Measurements from ENCODE around the gene ZFP36L2.

GRCh38 chr2:43175876-43176275 lies 50.5 kb downstream of the ZFP36L2 start:
- TF ChIP-seq POLR2A (IDR thresholded peaks at IDR 0.05) (no peak), CTCF (IDR thresholded peaks at IDR 0.05) (no peak)
